ENCODE measurements around the gene SYNE2. TPM values are rescaled to one million over a fixed set of nuclear protein-coding genes. Genes with fewer than 3 reads are reported as not detected.
"Not testable (repeated sequence)": the region's sequence is repeated elsewhere in the genome, so short reads cannot be mapped to it uniquely, and the experiment has no call there.

SYNE2 gene
- total RNA-seq, 1 donor from 2014 or later, result 93.6 TPM

DNA sequence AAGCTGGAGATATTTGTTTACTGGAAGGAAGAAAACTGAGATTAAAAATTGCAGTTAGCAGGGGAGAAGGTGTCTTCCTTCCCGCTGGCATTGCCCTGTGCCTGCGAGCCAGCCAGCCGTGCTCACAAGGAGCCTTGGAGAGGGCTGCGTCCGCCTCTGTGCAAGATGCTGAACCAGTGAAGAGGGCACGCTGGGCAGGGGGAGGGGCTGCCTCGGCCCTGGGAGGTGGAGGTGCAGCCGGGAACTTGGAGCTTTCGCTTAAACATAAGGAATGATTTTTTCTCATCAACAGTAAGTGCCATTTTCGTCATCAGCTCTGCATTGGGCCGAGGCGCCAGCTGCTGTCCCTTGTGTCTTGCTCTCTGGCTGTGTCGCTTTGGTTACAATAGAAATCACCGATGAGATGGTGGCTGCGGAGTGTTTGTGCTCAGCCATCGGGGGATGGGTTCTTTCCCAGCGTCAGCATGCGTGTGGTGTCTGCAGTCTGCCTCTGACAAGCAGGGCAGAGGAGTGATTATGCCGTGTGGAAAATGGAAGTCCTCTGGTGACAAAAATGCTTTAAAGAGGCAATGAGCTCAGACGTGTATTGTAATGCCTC, 344.1 kb downstream of the SYNE2 start:
- DNase-seq, result no peak

DNA sequence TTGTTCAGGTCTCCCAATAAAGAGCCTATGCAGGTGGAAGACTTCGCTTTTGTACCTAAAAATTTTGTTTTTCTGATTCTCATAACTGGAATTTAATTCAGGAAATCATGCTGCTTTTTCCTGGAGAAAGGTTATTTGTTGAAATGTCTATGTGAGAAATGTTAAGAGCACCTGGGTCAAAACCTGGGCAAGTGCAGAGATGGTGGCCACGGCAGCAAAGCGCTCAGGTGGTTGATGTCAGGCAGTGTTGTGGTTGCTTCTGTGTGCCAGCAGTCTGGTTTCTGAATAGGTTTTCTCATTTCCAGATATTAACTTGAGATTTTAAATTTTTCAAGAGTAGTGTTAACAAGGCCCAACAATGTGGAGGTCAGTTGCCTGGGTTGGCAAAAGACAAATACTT, 345.2 kb downstream of the SYNE2 start:
- no peak for DNase-seq

DNA sequence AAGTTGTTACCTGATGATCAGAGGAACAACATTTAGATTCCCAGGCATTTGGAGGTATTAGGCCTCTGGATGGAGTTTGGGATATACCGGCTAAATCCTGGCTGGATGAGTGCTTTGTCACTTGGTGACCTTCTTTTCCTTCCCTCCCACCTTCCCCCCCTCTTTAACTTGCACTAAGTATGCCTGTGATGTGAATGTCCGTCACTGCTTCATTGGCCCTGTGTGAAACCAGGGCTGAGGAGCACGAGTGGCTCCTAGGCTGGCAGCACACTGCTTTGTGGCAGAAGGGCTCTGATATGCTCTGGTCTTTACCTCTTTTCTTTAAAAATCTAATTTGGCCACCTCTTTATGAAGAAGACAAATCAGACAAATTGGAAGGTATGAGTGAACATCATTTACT, 345.7 kb downstream of the SYNE2 start:
- DNase-seq, result no peak

DNA sequence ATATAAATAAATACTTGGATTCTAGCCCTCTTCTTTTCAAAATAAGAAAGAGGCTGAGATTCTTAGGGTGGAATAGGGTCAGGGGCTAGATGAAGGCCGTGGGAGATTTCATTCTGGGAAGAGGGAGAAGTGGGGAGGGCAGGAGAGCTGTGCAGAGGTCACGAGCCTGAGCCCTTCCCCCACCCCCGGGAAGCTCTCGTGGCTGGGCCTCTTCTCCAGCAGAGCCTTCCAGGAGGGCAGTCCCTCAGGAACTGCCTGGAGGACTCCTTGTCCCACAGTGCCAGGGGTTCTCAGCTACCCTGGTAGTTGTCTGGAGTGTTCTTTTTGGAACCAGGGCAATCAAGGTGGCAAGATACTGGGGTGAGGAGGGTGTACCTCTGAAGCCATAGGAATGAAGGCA, 347.4 kb downstream of the SYNE2 start:
- DNase-seq, result no peak

DNA sequence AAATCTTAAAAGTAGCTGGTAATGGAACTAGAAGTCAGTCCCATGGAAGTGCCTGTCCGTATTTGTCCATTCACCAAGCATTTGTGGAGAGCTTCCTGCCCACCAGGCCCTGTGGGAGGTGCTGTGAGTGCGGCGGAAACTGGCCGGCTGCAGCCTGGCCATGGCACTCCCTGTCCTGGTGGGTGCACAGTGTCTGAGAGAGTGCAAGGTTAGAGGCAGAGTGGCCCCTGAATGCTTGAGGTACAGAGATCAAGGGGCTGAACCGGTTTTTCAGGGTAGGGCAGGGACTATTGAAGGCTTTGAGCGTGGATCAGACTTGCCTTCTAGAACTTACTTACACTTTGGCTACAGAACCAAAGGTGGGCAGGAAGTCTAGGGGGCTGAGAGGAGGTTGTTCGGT, 348.5 kb downstream of the SYNE2 start:
- no peak for DNase-seq

DNA sequence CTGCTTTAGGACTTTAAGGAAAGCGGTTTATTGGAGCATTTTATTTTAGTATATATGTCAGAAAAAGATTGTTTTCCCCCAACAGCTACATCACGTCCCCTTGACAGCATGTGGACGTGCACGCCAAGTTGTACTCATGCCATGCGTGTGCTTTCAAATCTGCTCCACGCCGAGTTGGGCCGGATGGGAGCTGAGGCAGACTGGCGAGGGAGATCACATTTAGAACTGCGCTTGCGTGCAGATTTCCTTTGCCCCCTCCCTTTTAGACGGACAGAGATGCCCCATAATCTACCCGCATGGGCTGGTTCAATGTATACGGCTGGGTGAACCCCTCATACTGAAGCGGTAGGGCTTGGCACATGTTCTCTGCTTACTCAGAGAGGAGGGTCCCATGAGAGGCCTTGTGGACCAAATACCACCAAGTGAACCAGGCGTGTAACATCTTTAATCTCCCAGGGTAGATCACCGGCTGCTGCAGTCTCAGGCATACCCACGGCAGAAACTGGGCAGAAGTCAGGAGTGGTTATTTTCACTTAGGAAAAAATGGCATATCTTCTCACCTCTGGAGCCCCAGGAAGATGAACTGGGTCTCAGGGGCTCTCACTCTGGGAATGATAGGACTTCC, 349.2 kb downstream of the SYNE2 start:
- no peak for DNase-seq

DNA sequence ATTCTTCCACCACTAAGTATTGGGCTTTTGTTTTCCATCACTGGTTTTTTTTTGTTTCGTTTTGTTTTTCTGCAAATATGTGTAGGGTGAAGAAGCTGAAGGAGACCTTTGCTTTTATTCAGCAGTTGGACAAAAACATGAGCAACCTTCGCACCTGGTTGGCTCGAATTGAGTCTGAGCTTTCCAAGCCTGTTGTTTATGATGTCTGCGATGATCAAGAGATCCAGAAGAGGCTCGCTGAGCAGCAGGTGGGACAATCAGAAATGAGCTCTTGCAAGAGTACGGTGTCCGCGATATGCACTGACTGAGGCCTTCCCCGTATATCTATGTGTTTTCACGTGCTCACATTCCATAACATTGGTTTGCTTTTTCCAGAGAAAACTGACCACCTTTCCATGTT, 349.9 kb downstream of the SYNE2 start:
- no peak for DNase-seq

DNA sequence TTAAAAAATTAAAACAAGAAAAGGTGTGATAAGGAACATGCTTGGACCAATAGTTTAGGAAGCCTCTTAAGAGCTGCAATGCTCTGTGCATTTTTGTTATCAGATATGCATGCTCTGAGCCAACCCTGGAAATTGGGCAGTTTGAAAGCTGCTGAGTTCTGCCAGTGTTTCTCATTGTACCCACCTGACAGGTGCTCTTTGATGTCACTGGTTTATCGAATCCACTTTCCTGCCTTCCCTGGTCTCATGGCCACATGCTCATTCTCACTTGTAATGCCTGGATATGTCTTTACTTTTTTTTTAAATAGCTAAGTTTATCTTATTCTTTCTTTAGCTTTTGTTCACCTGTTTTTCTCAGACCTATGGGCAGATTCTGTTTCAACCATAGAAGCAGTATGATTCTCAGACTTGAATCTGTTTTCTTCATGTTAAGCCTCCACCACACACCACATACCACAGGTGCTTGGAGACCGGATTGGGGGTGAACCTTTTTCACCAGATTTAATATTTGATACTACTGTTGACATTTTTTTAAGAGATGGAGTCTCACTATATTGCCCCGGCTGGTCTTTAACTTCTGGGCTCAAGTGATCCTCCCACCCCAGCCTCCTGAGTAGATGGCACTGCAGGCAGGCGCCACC, 350.7 kb downstream of the SYNE2 start:
- DNase-seq, result no peak

DNA sequence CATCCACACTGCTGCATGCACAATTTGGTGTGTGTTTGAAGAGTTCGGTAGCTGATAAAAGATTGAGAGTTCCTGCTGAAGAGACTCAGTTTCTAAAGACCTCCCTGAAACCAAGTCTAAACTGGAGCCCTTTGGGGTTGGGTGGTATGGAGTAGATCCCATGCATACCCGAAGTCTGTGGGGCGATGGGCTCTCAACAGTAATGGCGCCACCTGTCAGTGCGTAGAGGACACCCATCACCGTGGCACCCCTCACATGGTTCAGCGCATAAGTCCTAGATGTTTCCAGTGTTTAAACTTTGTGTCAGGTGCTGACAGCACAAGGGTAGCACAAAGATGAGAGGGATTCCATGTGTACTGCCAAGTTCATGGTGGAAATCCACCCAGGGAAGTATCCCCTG, 355.5 kb downstream of the SYNE2 start:
- DNase-seq, result no peak

DNA sequence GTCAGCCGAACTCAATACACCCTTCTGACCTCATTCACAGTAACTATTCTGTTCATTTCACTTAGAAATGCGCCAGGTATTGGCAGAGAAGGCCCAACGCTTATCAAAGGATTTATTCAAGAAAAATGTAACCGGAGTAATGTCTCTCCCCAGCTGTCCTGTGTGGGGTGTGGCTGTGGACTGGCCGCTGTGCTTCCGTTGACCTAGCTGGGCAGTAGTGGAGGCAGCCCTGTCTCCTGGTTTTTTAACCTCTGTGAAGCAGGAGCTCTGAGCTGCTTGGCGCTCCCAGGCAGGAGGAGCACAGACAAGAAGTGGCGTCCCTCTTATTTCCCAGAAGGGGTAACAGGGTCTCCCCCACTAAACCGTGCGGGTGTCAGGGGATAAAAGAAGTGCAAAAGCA, 356.2 kb downstream of the SYNE2 start:
- no peak for DNase-seq

DNA sequence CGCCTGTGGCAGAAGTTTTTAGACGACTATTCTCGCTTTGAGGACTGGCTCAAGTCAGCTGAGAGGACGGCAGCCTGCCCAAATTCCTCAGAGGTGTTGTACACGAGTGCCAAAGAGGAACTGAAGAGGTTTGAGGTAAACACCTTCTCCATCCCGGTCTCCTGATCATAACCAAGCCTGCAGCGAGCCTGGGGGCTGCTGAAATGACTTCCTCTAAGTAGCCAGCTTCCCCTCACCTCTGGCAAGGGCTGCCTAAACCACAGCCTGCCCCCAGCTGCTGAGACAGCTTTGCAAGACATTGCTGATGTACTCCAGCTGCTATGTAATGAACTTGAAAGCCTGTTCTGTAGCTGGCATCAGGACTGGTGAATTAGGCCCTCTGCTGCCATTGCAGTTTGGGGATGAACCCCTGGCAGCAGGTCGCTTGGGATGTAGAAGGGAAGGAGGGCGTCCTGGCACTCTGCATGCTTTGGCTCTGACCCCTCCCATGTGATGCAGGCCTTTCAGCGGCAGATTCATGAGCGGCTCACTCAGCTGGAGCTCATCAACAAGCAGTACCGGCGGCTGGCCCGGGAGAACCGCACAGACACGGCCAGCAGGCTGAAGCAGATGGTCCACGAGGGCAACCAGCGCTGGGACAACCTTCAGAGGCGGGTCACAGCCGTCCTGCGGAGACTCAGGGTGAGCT, 356.8 kb downstream of the SYNE2 start:
- DNase-seq, result no peak

DNA sequence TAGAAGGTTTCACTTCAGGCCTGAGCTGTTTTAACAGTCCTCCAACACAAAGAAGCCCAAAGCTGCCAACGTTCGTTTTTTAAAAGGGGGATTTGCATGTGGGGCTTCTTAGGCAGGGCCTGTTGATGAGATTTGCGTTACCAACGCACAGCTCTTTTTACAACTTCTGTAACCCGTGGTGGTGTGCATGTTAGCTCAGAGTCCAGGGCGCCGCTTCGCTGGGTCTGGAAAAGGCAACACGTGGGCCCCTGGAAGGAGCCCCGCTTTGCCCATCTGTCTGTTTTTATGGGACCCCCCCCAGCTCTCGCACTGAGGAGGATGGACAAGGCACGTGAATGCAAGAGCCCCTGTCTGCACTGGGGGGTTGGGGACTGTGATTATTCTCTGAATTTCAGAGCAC, 357.4 kb downstream of the SYNE2 start:
- no peak for DNase-seq

DNA sequence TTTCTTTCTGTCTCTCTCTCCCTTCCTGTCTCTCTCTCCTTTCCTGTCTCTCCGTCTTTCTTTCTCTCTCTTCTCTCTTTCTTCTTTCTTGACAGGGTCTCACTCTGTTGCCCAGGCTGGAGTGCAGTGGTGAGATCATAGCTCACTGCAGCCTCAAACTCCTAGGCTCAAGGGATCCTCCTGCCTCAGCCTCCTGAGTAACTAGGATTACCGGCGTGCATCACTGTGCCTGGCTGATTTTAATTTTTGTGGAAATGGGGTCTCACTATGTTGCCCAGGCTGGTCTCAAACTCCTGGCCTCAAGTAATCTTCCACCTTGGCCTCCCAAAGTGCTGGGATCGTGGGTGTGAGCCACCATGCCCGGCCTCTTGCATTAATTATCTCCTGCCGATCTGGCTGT, 358.1 kb downstream of the SYNE2 start:
- DNase-seq, result not testable (repeated sequence)

DNA sequence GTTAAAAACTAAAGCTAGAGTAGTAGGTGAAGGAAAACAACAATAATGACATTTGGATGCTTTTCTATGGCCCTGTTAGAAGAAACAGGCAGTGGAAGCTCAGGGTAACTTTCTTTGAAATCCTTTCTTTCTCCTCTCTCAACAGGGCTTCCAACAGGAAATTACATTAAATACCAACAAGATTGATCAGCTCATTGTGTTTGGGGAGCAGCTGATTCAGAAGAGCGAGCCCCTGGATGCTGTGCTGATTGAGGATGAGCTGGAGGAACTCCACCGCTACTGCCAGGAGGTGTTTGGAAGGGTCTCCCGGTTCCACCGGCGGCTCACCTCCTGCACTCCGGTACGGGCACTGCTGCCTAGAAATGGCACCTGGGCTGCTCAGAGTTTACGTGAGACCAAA, 359.9 kb downstream of the SYNE2 start:
- peak; percentile 54 for DNase-seq

DNA sequence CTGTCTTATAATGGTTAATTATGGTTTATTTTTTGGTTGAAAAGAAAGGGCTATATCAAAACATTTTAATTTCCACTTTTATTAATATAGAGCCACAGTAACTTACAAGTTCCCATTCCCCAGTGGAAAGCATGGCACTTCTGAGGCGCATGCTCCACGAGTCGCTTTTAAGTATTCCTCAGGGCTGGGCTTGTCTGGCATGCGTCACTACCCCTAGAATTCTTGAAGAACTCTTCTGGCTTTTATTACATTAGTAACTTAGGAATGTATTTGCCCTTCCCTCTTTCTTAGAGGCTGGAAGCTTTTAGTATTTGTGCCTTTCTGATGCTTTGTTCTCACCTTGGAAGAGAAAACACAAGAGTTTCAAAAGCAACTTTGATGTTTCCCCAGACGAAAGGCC, 360.3 kb downstream of the SYNE2 start:
- DNase-seq, result no peak

DNA sequence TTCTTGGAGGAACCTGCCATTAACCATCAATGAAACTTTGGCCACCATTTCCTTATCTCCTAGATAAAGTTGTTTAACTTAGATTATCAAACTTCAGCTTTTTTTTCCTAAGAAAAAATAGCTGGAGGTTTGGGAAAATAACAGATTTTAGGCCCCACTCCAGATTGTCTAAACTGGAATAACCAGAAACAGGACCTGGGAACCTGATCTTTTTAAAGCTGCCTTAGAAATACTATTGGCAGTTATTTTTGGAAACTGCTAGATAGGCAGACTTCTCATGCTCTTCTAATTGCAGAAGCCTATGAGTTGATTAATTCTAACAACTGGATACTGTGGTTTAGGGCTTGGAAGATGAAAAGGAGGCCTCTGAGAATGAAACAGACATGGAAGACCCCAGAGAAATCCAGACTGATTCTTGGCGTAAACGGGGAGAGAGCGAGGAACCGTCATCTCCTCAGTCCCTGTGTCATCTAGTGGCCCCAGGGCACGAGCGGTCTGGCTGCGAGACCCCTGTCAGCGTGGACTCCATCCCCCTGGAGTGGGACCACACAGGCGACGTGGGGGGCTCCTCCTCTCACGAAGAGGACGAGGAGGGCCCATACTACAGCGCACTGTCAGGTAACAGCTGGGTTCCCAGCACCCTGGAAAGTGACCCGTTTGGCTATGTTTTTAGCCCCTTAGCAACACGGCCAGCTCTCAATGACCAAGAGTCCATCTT, 361.2 kb downstream of the SYNE2 start:
- no peak for DNase-seq

DNA sequence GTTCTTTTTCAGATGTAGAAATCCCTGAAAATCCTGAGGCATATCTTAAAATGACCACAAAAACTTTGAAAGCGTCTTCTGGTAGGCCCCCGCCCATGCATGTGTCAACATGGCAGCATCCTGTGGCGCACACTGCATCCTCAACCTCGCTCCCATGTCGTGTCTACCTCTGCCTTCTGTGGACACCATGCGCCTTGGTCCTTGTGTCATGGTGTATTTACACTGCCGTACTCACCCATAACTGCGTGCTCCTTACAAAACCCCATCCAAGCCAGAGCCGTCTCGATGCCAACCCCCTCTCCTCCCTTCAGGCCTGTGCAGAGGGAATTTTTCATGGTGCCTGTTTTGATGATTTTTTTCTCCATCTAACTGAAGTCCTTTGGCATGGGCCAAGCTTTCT, 362.5 kb downstream of the SYNE2 start:
- DNase-seq, result no peak

DNA sequence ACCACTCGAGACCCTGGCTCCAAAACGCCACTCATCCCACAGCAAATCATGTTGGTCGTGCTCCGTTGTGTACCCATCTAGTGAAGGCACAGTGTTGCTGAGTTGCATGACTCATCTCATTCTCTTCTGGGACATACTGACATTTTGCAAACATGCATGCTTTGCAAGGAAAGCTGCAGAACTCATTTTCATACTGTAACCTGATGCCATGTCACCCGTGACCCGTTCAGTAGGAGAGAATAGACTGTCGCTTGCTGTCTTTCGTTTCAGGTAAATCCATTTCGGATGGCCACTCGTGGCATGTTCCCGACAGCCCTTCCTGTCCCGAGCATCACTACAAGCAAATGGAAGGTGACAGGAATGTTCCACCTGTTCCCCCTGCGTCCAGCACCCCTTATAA, 363.2 kb downstream of the SYNE2 start:
- no peak for DNase-seq

DNA sequence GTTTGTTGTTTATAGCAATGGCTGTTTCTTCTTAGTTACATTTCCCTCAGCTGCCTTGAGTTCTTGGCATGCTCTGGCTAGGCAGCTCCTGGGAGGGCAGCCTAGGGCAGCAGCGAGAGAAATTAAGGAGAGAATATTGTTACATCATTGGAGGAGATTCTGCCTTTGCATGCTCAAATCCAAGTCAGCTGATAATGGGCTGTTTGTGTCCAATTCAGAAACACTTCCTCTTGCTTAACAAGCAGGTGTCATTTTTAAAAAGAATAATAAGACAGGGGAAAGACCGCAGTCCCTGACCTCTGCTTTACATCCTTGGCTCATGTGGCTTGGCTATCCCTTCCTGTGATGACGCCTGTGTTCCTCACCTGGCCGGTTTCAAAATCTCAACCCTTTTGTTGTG, 364.5 kb downstream of the SYNE2 start:
- peak; percentile 21 for DNase-seq

DNA sequence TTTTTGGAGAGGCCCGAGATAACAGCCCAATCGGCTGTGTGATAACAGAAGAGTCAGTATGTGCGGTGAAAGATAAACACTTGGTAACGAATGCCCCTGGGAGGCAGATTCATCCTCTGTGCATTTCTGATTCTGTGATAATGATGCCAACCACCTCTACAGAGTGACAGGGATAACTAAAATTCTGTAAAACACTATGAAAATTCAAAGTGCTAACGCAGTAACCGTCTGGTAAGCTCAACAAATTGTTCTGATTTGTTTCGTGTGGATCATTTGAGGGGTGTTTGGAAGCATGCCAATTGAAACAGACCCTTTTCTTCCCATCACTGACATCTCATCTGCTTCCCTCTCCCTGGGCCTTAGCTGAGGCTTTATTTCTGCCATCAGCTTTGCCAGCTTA, 365.0 kb downstream of the SYNE2 start:
- DNase-seq, result no peak

DNA sequence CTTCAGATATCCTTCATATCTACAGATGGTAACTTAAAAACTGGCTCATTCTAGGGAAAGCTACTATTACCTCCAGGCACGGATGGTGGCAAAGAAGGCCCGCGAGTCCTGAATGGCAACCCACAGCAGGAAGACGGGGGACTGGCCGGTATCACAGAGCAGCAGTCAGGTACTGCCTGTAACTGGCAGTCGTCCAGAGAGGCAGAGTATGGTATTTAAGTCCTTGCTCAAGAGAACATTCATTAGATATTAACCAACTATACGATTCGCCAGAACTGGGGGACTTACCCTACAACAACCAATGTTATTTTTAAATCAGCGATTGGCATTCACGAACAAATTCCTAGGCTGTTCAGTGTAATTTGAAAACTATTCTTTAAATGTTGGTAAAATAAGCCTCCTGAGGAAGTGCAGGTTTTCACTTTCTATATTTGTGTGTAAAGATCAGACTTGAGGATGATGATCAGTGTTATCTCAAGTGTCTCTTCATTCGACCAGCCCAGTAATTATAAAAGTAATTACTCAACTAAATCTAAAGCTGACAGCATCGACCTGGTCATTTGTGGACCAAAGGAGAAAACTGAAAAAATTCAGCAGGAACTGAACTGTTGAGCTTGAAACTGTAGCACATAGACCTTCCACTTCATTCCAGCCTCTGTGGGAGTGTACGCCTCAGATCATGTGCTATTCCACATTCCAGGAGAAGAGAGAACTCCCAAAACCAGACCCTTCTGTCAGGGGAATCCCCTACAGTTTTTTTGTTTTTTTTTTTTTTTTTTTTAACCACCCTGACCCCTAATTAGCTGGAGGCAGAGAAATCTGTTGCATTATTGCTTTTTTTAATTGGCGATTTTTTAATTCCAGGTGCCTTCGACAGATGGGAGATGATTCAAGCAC, 365.8 kb downstream of the SYNE2 start:
- no peak for DNase-seq

DNA sequence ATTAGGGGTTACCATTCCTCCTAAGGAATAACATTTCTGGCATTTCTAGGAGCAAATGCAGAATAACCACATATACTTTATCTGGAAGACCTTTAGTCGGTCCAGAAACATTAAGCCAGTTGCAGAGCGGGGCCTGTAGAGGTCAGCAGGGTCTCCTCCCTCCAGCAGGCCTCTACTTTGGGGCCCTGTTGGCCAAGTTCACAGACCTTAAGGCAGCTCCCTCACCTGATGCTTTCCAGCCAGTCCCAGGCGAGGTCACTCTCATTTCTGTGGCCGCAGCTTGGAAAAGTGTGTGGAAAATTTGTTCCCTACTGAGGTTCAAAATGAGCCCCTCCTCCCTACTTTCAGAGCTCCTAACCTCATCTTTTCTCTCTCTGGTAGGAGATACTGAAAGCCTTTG, 367.3 kb downstream of the SYNE2 start:
- no peak for DNase-seq
